Heart left ventricle (tissue), 16 donors: ENCODE measurements around the gene MGA. TPM values are rescaled to one million over a fixed set of nuclear protein-coding genes. Genes with fewer than 3 reads are reported as not detected.

Experiments used
- ATAC-seq, 4 donors: fragments of 200-7000 bp; cut with Tn5 transposase; one replicate each; pipeline ENCODE4 v1.9.1; 2020 to 2022; ENCODE audit warnings: moderate library complexity in 4 of 4, mild to moderate bottlenecking in 3 of 4, moderate number of reproducible peaks in 1 of 4
- DNase-seq, 5 donors: peaks; one replicate each; pipeline ENCODE4 v3.0.0-alpha.2; 2020
- H3K27ac ChIP-seq, 12 donors: fragments of 200-600 bp; sonication (generic) in 4 of 12; one replicate each; pipeline versions ENCODE4 v1.5.0 to v1.8.0; 2016 to 2022; ENCODE audit warnings: mild to moderate bottlenecking in 2 of 12
- H3K27me3 ChIP-seq, 9 donors: fragments of 200-600 bp; sonication (generic) in 2 of 9; one replicate each; pipeline versions ENCODE4 v1.5.1 to v1.8.0; 2016 to 2022; ENCODE audit warnings: mild to moderate bottlenecking in 3 of 9
- H3K36me3 ChIP-seq, 9 donors: fragments of 200-600 bp; sonication (generic) in 2 of 9; one replicate each; pipeline versions ENCODE4 v1.5.0 to v1.8.0; 2018 to 2022; ENCODE audit warnings: mild to moderate bottlenecking in 2 of 9
- H3K4me1 ChIP-seq, 12 donors: fragments of 200-600 bp; sonication (generic) in 4 of 12; one replicate each; pipeline versions ENCODE4 v1.5.0 to v1.8.0; 2016 to 2022; ENCODE audit warnings: mild to moderate bottlenecking in 3 of 12
- H3K4me3 ChIP-seq, 12 donors: fragments of 200-600 bp; sonication (generic) in 4 of 12; one replicate each; pipeline versions ENCODE4 v1.5.0 to v1.8.0; 2017 to 2022; ENCODE audit warnings: mild to moderate bottlenecking in 9 of 12, moderate library complexity in 4 of 12
- H3K9me3 ChIP-seq, 12 donors: fragments of 200-600 bp; sonication (generic) in 4 of 12; one replicate each; pipeline versions ENCODE4 v1.5.0 to v1.8.0; 2016 to 2022; ENCODE audit warnings: mild to moderate bottlenecking in 1 of 12
- CTCF ChIP-seq, 12 donors: fragments of 200-600 bp; sonication (generic) in 4 of 12; IDR thresholded peaks; one replicate each; pipeline versions ENCODE4 v1.5.0 to v1.8.0; 2018 to 2022; ENCODE audit warnings: antibody characterized with exemption in 12 of 12, mild to moderate bottlenecking in 5 of 12
- POLR2A ChIP-seq, 2 donors: fragments of 450-650 bp; IDR thresholded peaks; one replicate each; pipeline ENCODE4 v1.6.1; 2017; ENCODE audit warnings: antibody characterized with exemption in 2 of 2, mild to moderate bottlenecking in 2 of 2, moderate library complexity in 2 of 2
- WGBS, 4 donors: extraction: QIAGEN DNeasy Blood & Tissue Kit in 2 of 4; methylation state at CpG; one replicate each; pipeline versions ENCODE4 v1.1.5 to v1.1.7; 2013 to 2018; 5-methylcytosine and 5-hydroxymethylcytosine counted together
- intact Hi-C, 10 donors: fragments of 100-400 bp; cut with DNase I; formaldehyde crosslinking; loops; one replicate each; pipeline versions ENCODE4 v1.11.1 to v1.14.2; 2022
- polyA plus RNA-seq, 2 donors: library from polyadenylated mRNA; stranded (reverse); fragments of 200-250 nt; gene quantifications; one replicate each; pipeline ENCODE4 v1.2.3, GENCODE V29; 2013
- total RNA-seq, 9 donors: library from RNA; depleted of rRNA in 2 of 9; stranded (reverse); fragments of >200 nt in 2 of 9; fragmentation: NEBNext Ultra II Directional in 3 of 9; extraction: Animal tissue kit (Norgen Biotek cat#: 25700) in 3 of 9; gene quantifications; one replicate each; pipeline versions ENCODE4 v1.1.0 to v1.2.4, GENCODE V29; 2016 to 2023
- donor health status: ischemic (EF 13 %, LVEDD 7.1; RV severe dilation, severe dysfunction).
- donor health status: healthy with polysubstance abuse.
- donor health status: DM: no; HTN: yes; CAD: no.
- donor health status: DM: no; HTN: no; CAD: no.
- donor health status: ischemic (EF 25% LVEDD 6.9; RV normal size, moderate dysfunction).
- donor health status: ischemic (EF 25% LVEDD 5.7; RV mildly dilated, moderate dysfunction).
- donor health status: healthy.
- donor health status: DM: yes; HTN: yes; CAD: no.
- donor health status: ischemic (EF 35%, LVEDD 5.7; RV mildly dilated, moderate dysfunction).
- donor health status: nonischemic (EF 11% LVEDD 7.7; RV severe dilation, severe dysfunction).
- donor health status: DM: yes; HTN: yes; CAD: no.
- donor health status: PGD.
- donor health status: ischemic (EF 29% LVEDD 5.4; RV normal size, mild dysfunction).
- donor health status: nonischemic (EF 23%, LVEDD 6.1; RV moderate dilation, normal function).

The MGA gene
- total and polyA plus RNA-seq, 11 donors: 5.3 to 58.7 (median 34.5) TPM

GRCh38 chr15:41648770-41649169 lies 11.4 kb upstream of the MGA start:
- 89 to 100% (median 97%) methylated on average over 1 of the region's 1 CpG for WGBS, 4 donors
- intact Hi-C loops: no loop called here
- Histone ChIP-seq H3K36me3 (no peaks in the 10 kb centered on the region), H3K9me3 (peaks cover 0 to 15% (median 0%) of the 10 kb centered on the region in 12 donors), H3K27me3 (no peaks in the 10 kb centered on the region), H3K27ac (no peak overlapping the region), H3K4me3 (no peak overlapping the region), H3K4me1 (peaks cover 0 to 21% (median 0%) of the 10 kb centered on the region in 12 donors)
- no peak for TF ChIP-seq POLR2A (IDR thresholded peaks at IDR 0.05)
- TF ChIP-seq CTCF (IDR thresholded peaks at IDR 0.05): no peak
- no peak for DNase-seq
- no peak for ATAC-seq

- Histone ChIP-seq H3K9me3 (peaks cover 0 to 15% (median 0%) of the 10 kb centered on the region in 12 donors), H3K36me3 (no peaks in the 10 kb centered on the region), H3K27ac (no peak overlapping the region), H3K27me3 (no peaks in the 10 kb centered on the region), H3K4me3 (no peak overlapping the region), H3K4me1 (peaks cover 0 to 11% (median 0%) of the 10 kb centered on the region in 12 donors)
- no peak for DNase-seq
- WGBS, 4 donors: 80 to 90% (median 88%) methylated on average over 1 of the region's 1 CpG
- TF ChIP-seq CTCF (IDR thresholded peaks at IDR 0.05) (no peak), POLR2A (IDR thresholded peaks at IDR 0.05) (no peak)
- ATAC-seq: no peak
- intact Hi-C loops: no loop called here
Observed at GRCh38 chr15:41650806-41651205, 9.4 kb upstream of the MGA start.

- H3K36me3 ChIP-seq: no peaks in the 10 kb centered on the region
- 84 to 90% (median 88%) methylated on average over 1 of the region's 1 CpG for WGBS, 4 donors
- DNase-seq: no peak
- intact Hi-C loops: no loop called here
- H3K9me3 ChIP-seq: peaks cover 0 to 15% (median 0%) of the 10 kb centered on the region in 12 donors
- TF ChIP-seq POLR2A (IDR thresholded peaks at IDR 0.05) (no peak), CTCF (IDR thresholded peaks at IDR 0.05) (no peak)
- ATAC-seq: no peak
- H3K4me3 ChIP-seq: no peak overlapping the region
- peaks cover 0 to 5% (median 0%) of the 10 kb centered on the region in 12 donors for H3K4me1 ChIP-seq
- H3K27ac ChIP-seq: no peak overlapping the region
- H3K27me3 ChIP-seq: no peaks in the 10 kb centered on the region
Observed at GRCh38 chr15:41651373-41651772, 8.8 kb upstream of the MGA start.

GRCh38 chr15:41653760-41654159 lies 6.4 kb upstream of the MGA start:
- Histone ChIP-seq H3K36me3 (no peaks in the 10 kb centered on the region), H3K4me3 (no peak overlapping the region), H3K27me3 (no peaks in the 10 kb centered on the region), H3K9me3 (peaks cover 0 to 15% (median 0%) of the 10 kb centered on the region in 12 donors), H3K4me1 (no peaks in the 10 kb centered on the region), H3K27ac (no peak overlapping the region)
- ATAC-seq (peak in 1 of 4 donors; percentile 31), DNase-seq (no peak)
- WGBS, 4 donors: 50 to 63% (median 60%) methylated on average over 3 of the region's 3 CpGs
- TF ChIP-seq POLR2A (IDR thresholded peaks at IDR 0.05) (no peak), CTCF (IDR thresholded peaks at IDR 0.05) (no peak)
- intact Hi-C loops: no loop called here
